Sigmoid colon (tissue), 4 donors: Measurements from ENCODE around the gene DPF1.

Source experiments
- EP300 ChIP-seq, 4 donors: sonication (generic); formaldehyde crosslinking; IDR thresholded peaks; one replicate each; pipeline ENCODE4 v1.6.1; 2017; ENCODE audit warnings: antibody characterized with exemption in 4 of 4
- POLR2A ChIP-seq, 2 donors: fragments of 450-650 bp; IDR thresholded peaks; one replicate each; pipeline ENCODE4 v1.6.1; 2016; ENCODE audit warnings: antibody characterized with exemption in 2 of 2, mild to moderate bottlenecking in 2 of 2, moderate library complexity in 2 of 2
- POLR2AphosphoS5 ChIP-seq, 4 donors: sonication (generic); formaldehyde crosslinking; IDR thresholded peaks; one replicate each; pipeline ENCODE4 v1.6.1; 2017; ENCODE audit warnings: antibody characterized with exemption in 4 of 4
- TF ChIP-seq, protein P1 (sequence below), 4 experiments: fragments of 450-650 bp in 3 of 4; fragments of 200-600 bp in 1 of 4; IDR thresholded peaks; one replicate each; pipeline ENCODE4 v1.5.1; 2016 to 2019; ENCODE audit warnings: antibody characterized with exemption in 4 of 4, mild to moderate bottlenecking in 3 of 4, moderate library complexity in 2 of 4

DNA sequence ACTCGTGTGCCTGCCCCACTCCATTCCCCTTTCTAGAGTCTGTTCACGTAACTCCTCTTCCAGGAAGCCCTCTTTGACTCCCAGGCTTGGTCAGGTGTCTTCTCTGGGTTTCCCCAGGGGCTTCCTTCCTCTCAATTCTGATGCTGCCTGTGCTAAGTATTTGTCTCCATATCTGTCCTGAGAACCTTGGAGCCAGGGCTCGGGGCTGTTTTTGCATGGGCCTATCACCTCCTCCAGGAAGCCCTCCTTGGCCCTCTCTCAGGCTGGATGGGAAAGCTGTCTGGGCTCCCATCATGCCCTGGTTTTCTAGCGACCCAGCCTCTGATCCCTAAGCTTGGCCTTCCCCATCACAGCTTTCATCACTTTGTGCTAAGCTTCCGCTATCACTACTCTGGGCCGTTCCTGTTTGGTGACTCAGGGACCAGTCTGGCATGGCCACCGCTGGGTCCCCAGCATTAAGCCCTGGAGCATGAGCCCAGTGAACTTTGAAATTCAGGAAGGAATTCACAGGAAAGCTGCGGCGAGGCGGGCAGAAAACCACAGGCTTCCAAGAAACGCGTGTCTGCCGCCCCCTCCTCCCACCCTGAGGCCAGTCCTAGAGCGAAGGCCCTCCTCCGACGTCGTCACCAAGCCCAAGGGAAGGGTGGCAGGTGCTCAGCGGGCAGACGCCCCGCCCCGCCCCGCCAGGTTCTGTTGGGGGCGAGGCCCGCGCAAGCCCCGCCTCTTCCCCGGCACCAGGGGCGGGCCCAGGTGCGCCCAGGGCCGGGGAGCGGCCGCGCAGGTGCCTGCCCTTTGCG lies 39.9 kb upstream of the DPF1 start:
- TF ChIP-seq POLR2A (IDR thresholded peaks at IDR 0.05), result no peak
- TF ChIP-seq, protein P1, sequence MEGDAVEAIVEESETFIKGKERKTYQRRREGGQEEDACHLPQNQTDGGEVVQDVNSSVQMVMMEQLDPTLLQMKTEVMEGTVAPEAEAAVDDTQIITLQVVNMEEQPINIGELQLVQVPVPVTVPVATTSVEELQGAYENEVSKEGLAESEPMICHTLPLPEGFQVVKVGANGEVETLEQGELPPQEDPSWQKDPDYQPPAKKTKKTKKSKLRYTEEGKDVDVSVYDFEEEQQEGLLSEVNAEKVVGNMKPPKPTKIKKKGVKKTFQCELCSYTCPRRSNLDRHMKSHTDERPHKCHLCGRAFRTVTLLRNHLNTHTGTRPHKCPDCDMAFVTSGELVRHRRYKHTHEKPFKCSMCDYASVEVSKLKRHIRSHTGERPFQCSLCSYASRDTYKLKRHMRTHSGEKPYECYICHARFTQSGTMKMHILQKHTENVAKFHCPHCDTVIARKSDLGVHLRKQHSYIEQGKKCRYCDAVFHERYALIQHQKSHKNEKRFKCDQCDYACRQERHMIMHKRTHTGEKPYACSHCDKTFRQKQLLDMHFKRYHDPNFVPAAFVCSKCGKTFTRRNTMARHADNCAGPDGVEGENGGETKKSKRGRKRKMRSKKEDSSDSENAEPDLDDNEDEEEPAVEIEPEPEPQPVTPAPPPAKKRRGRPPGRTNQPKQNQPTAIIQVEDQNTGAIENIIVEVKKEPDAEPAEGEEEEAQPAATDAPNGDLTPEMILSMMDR (IDR thresholded peaks at IDR 0.05), result no peak
- no peak for TF ChIP-seq POLR2AphosphoS5 (IDR thresholded peaks at IDR 0.05)
- no peak for TF ChIP-seq EP300 (IDR thresholded peaks at IDR 0.05)
